Stimulated activated CD8-positive, alpha-beta memory T cell treated with anti-CD3 and anti-CD28 coated beads, Interleukin-4, amount 100 ng/mL, for 4 hours (primary cell): ENCODE results near the gene ELL2.
"Not testable (repeated sequence)": the region's sequence is repeated elsewhere in the genome, so short reads cannot be mapped to it uniquely, and the experiment has no call there.

Experiments used
- DNase-seq, 2 donors: peaks; one replicate each; pipeline ENCODE4 v3.0.0-alpha.2; 2020; ENCODE audit warnings: low read depth in 2 of 2, low spot score in 1 of 2

Gene ELL2

DNA sequence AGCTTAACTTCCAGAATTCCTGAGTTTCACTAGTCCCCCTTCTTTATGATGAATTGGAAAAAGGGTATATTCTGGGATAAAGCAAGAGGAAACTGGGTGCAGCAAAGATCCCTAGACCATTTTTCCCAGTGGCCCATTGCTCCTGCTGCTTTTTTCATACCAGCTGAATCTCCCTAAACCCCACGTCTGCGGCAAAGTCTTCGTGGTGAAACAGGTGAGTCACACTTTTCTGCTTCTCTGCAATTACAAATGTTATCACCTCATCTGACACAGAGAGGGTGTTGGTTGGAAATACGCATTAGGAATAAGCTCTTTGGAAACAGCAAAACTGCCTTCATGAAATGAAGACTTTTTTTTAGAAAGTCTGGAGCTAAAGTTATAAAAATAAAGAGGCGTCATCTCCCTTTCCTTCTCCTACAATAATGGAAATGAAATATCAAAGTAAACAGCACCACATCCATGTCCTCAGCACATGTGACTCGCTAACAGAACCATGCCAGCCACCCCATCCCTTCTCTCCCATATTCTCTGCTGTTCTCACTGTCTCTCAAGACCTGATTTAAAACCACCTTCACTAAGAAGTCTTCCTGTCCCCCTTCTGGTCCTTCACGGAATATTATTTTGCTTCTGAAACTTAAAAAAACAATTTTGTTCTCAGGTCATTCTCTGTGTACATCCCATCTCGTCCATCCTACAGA is 99.6 kb downstream of the ELL2 start:
- DNase-seq = no peak

DNA sequence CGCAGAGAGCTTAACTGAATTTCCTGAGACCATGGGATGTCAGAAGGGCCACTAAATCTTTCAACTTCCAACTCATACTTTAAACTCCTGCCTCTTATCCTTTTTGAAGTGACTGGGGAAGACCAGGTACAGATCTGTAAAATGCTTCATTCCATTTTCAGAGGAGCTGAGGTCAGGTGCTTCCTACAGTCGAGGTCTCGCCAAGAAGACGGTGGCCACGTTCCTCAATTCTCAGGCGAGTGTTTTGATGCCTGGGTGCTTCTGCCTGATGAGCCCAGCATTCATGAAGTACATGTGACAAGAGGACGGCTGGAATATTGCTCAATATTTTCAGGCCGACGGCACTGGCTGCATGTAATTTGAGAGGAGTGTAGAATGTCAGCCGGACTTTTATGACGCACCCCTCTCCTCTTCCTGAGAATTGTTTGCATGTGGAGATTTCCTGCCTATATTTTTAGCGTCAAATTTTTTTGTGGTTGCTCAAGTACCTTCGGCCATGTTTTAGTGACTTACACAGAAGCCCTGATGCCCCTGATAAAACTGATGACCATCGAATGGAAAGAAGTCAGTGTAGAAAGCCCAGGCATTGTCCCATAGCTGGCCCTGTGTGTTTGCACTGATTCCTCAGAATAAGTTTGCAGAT is 100.3 kb downstream of the ELL2 start:
- no peak for DNase-seq

DNA sequence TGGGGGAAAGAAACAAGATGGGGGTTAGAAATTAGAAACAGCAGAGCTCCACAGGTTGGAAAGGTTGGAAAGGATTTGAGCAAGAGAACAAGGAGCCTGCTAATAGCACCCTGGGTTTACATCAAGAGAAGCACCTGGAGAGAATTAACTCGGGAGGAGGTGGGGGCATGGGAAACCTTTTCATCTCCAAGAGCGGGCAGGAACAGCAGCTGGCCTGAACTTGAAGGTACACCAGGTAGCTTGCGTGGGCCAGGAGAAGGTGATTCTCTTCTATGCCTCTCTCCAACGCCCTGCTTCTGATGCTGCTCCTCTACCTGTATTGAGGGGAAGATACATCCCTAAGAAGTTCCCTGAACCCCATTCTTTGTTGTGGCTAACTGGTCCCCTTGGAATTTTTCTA is 102.0 kb downstream of the ELL2 start:
- no peak for DNase-seq

DNA sequence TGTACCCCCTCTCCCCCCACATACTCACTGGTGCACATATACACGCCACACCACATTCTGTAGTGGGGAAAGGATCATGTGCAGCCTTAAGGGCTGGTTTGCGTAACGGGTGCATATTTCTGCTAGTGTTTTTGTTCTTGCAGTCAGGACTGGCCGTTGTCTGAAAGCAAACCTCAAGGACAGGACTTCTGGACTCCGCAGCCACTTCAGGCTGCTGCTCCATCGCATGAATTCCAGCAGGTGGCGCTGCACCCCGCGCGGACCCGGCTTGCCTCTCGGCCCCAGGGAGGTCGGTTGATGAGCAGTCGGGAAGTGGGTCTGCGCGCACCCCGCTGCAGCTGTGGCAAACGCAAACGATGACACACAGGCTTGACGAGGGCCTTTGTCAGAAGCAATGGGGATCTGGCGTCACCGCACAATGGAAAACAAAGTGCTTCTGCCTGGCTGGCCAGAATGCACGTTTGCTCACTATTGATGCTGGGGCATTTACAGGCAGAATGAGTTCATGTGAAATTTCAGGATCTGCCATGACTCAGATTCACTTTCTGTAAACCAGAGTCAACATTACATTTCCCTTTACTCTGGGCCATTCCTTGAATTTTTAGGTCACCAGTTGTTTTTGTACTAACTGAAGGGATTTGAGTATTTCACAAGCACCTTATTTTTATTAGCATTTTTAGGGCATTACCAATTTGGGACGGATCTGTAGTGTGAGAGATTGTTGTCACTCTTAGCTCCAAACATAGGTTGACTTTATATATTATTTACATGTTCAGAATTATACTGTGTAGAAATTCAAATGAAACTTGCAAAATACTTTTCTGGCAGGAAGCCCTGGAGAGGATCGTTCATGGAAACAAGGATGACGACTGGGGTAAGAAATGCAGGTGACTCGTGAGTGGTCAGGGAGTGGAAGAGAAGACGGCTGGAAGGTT is 102.7 kb downstream of the ELL2 start:
- DNase-seq = peak; percentile 82 to 92

DNA sequence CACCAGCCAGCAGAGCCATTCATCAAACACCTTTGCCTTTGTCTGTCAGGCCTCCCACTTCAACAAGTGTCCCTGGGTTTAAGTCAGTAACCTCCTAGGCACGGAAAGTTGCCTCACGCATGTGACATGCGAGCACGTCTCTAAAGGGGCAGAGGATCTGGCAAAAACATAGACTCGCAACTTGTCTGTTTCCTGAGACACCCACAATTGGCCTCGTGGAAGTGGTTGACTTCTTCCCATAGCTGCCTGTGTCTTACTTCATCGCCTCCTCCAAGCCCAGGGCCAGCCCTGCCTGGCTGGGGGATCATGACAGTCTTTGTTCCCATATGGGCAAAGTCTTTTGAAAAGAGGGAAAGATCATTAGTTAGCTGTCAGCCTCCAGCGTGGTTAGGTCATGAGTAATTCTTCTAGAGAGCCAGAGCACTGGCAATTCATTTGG is 103.6 kb downstream of the ELL2 start:
- DNase-seq = no peak

DNA sequence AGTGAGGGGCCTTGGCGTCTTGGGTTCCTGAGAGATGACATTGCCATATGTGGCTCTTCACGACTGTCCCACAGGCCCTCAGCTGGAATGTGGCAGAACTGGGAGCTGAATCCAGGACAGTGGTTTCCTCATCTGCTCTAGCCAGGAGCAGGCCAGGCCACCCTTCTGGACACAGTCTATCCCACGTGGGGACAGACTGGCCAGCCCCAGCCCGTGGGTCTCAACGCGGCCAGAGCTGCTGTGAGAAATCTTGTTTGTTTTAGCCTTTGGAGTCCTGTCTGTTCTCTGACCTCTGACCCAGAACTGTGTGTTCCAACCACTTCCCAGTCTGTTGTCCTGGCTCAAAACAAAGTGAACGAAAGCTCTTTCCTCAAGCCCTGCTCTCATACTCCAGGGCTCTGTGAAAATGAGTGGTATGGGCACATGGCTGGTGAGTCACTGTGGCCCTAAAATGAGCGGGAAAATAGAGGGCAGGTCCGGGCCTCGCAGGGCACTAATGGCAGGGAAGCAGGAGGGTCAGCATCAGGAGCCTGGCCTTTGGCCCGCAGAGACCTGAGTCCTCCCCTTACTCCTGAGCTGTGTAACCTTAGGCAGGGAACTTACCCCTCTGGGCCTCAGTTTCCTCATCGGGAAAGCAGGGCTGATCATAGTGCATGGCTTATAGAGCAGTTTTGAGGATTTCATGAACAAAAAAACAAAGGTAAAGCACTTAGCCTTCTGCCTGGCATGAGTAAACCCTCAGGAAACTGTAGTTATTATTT is 104.3 kb downstream of the ELL2 start:
- no peak for DNase-seq

DNA sequence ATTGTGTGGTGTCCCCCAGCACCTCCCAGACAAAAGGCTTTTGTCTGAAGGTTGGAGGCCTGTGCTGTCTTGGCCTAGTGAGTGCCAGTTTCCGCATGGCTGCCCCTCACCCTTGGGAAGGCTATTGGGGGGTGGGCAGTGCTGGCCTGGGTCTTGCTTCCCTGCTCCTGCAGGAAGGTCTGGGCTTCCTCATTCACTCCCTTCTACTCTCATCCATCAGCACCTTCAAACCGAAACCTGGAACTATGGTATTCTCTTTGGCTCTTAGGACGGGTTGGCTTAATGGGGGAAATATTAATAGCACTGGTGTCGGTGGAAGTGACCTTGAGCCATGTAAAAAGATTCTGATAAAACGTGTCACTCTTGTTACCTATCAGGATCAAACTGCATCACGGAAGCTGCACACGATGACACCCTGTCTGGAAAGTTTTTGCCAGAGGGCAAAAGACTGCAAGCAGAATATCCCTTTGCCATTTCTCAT is 105.1 kb downstream of the ELL2 start:
- no peak for DNase-seq

DNA sequence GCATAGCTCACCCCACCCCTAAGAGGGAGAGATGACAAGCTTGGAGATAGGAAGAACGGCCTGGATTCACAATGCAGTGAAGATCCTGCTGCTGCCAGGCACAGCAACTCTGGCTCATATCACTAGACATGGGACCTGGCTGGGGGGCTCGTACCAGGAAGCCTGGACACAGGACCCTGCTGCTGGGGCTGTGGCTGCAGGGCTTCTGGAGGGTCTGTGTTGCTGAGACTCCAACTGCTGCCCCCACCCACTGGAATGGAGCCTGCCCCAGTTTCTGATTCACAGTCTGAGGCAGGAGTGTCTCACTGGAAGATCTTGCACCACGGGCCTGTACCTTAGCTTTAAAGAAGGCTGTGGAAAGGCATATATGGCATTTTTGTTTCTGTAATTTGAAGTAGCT is 108.2 kb downstream of the ELL2 start:
- DNase-seq = no peak

DNA sequence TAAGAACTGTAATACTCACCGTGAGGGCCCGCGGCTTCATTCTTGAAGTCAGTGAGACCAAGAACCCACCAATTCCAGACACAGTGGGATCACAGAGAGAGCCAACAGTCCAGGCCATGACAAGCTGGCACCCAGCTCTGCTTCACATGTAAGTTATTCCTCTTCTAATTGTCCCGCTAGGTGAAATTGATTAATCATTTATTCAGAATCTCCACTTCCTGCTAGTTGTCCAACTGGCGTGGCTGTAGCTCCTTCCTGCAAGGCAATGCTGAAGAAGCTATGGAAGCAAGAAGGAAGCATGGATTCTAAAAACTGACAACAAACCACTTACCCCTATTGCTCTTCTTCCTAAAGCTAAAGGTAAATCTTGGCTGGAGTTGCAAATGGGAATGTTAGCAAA is 109.1 kb downstream of the ELL2 start:
- DNase-seq = no peak

DNA sequence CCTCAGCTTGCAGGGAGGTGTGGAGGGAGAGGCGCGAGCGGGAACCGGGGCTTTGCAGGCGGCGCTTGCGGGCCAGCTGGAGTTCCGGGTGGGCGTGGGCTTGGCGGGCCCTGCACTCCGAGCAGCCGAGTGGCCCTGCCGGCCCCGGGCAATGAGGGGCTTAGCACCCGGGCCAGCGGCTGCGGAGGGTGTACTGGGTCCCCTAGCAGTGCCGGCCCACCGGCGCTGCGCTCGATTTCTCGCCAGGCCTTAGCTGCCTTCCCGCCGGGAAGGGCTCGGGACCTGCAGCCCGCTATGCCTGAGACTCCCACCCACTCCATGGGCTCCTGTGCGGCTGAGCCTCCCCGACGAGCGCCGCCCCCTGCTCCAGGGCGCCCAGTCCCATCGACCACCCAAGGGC is 110.5 kb downstream of the ELL2 start:
- not testable (repeated sequence) for DNase-seq

DNA sequence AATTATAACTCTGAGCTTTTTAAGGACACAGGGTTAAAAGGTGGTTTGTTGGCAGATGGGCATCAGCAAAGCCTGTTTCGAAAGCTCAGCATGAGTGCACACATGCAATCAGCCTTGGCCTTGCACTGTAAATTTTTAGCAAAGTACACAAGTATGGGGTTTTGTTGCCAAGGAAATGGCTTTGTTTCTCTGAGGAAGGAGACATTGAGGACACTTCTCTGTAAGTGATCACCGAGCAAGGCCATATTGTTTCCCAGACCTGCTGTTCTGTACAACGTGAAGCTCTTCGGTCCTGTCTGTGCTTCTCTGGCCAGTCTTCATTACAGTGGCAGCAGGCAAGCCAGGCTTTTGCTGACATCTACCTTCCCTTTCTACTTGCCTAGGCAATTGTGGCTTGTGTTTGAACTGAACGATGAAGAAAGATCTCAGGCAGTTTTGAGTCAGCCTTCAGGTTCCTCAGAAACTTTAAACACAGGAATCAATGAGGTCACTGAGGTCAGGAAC is 111.2 kb downstream of the ELL2 start:
- no peak for DNase-seq

DNA sequence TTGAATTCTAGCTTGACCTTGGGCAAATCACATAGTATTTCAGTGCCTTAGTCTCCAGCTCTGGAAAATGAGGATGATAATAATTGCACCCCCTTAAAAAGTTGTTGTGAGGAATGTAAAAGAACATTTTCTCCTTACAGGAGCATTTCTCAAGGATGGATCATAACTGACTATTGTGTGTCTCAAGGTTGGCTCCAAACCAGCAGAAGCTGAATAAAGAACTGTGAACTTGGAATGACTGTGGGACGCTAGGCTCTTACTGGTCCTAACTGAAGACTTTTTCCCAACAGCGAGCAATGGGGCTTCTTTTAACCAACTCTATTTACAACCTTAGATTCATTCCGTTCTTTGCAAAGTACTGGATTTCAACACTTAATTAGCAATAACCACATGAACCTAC is 113.0 kb downstream of the ELL2 start:
- no peak for DNase-seq

DNA sequence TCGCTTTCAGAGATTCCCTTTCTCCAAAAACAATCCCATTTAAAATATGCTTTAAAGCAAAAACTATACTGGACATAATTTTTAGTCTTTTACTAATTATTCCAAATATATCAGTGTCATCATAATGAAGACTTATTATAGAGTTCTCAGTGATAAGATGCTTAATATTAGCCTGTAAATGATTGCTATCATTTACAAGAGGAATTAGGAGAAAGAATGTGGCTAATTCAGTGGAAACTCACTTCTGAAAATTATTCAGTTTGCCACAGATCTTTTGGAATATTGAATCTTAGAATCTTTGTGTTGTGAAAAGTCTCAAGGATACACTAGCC is 114.4 kb downstream of the ELL2 start:
- DNase-seq = no peak

DNA sequence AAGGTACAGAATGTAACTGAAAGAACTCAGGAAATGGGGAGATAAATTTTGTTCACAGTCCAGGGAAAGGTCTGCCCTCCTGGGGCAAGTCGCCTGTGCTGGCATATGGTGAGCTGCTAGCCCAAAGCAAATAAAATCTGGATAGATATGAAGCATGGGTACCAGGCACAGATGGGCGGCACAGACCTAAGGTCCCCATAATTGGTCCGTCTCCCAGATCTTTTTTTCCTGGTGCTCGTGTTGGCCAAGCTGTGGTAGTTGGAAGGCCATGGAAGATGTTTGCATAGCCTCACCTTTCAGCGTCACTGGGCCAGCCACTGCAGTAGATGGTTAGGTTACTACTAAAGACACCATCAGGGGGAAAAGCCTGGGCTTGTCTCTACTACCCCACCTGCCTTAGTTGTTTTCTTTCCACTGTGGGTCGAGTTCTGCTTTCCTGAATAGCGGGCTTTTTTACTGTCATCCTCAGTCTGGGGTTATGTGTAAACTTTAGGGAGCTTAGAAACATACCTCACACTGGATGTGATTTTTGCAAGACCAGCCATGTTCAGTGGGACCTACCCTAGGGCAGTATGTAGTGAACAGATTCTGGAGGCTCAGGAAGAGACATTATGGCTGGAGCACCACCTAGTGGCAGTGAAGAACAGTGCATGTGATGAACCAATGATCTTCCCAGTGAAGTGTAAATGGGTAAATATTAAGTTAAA is 114.9 kb downstream of the ELL2 start:
- peak; percentile 38 to 40 for DNase-seq

DNA sequence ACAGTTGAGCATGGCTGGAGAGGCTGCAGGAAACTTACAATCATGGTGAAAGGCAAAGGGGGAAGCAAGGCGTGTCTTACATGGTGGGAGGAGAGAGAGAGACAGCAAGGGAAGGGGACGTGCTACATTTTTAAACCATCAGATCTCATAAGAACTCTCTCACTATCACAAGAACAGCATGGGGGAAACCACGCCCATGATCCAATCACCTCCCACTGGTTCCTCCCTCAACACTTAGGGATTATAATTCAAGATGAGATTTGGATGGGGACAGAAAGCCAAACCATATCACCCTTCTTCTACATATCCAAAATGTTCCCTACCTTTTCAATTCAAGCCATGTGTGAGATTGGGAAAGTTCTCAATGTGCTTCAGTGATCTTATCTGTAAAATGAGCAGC is 116.3 kb downstream of the ELL2 start:
- no peak for DNase-seq

DNA sequence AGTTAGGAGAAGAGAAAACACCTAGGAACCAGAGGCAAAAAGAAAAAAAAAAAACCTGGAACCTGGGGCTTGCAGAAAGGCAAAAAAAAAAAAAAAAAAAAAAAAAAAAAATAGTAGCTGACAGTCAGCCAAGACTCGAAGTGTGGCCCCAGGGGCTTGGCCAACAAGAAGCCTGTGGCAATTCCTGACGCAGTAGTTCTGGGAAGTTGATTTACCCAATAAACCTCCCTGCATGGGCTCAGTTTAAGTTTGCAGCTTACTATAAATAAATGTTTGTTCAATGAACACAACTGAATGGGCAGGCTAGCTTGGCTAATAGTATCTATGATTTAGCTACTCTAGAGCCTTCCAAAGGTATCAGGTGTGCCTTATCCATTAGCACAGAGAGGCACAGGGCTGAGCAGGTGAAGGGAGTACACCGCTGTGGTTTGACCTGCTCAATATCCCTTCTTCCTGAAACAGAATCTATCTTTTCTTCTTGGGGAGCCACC is 117.9 kb downstream of the ELL2 start:
- no peak for DNase-seq

DNA sequence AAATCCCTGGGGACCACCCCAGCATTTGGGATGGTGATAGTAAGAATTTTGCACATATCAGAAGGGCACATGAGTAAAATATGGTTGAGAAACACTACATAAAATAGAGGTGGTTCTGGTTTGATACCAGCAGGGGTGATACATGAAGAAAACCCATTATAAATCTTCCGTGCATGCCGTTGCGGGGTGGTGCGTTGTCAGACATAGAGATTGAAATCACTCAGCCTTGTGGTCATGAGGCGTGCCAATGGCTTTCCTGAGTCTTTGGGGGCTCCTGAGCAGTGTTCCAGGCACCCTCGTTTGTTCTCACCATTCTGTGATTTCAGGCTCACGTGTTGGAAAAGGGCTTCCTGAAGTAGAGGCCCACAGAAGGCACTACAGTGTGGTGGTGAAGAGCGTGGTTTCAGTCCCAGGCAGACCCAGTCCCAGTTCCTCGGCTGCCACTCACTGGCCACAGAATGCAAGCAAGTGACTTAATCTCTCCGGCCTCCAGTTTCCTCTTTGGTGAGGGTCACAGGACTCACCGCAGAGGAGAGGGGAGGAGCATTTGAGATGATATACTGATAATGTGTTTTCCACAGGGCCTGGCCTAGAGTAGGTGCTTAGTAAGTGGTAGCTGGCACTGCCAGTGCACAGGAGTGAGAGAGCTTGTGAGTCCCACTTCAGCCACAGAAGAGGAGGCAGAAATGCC is 118.7 kb downstream of the ELL2 start:
- peak in 1 of 2 donors; percentile 36 for DNase-seq

DNA sequence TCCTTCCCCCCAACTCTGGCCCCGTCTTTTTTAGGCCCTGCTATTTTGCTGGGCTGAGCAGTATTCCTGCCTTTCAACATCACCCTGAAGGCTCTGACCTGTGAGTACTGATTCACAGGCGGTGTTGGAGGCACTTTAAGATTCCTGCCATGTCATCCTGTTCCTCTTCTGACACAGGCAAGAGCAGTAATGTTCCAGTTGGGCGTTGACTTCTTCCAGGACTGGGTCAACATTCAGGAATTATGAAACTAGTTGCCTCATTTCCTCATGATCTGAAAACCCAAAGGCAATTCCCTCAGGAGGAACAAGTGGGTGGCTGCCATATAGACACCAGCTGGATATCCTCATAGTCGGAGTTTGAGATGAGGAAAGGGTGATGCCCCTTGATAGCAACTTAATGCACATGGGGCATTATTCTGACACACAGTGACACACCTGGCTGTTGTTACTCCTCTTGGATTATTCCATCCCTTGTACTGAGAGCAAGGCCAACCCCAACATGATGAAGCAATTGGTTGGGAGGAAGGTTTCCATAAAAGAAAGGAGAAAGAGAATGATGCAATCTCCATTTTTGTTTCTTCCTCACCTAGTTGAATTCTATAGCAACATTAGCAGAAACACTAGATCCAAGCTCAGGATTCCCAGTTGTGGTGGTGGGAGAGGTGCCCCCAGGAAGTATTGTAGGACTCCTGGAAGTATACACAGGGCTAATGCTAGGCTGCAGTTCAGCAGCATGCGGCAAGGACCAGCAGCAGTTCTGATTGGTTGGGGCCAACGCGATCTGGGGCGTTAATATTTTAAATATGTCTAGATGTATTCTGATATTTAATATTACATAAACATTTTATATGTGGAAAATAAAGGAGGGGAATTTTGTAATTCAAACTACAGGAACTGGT is 119.5 kb downstream of the ELL2 start:
- DNase-seq = no peak
